ENCODE results near the gene SLC25A44. TPM values are rescaled to one million over a fixed set of nuclear protein-coding genes. Genes with fewer than 3 reads are reported as not detected.
A peak's percentile ranks its signal among the peaks of the same experiment; 100 is the strongest.

SLC25A44 gene
- total RNA-seq, 1 experiment from 2014 or later = 40.2 TPM

GRCh38 chr1:156200044-156200443 is 6.1 kb downstream of the SLC25A44 start:
- 0 out of 2 replicates have a peak, but pooled peaks cover 3% of the 10 kb centered on the region for H3K4me1 ChIP-seq (ENCODE audit: insufficient read depth, low read length)
- Mint-ChIP-seq H3K27me3 (ENCODE audit: low read depth) (no peaks in the 10 kb centered on the region), H3K27ac (peak overlapping the region in 2 of 3 experiments; percentile 29 to 76; a peak in 3 of 7 replicates), H3K36me3 (ENCODE audit: insufficient read depth in 1 of 3, low read depth in 3 of 3) (peaks cover 7 to 44% (median 19%) of the 10 kb centered on the region in 3 experiments; a peak in 6 of 7 replicates), H3K9me3 (no peaks in the 10 kb centered on the region), H3K4me1 (peaks cover 9 to 22% of the 10 kb centered on the region in 2 experiments), H3K4me3 (no peak overlapping the region; a peak in 1 of 5 replicates)
- no peak overlapping the region for H3K9ac ChIP-seq (ENCODE audit: extremely low read depth, insufficient read length, low read length)
- H2BK20ac ChIP-seq (ENCODE audit: low read depth, low read length, poor library complexity, severe bottlenecking) = no peak overlapping the region
- peaks cover 17% of the 10 kb centered on the region for H3K79me1 ChIP-seq (ENCODE audit: insufficient read depth, low read depth, low read length, poor library complexity, severe bottlenecking)
- H2AK5ac ChIP-seq (ENCODE audit: insufficient read length, low read length) = no peak overlapping the region
- no peak overlapping the region for H2AFZ ChIP-seq (ENCODE audit: low read length)
- no peak overlapping the region for H2BK15ac ChIP-seq (ENCODE audit: low read depth, low read length)
- no peak overlapping the region for H3K27ac ChIP-seq (ENCODE audit: insufficient read length, low read depth, low read length)
- H3T11ph ChIP-seq (ENCODE audit: low read length) = no peak overlapping the region
- H4K8ac ChIP-seq (replicated peaks; ENCODE audit: insufficient read length, low read depth, low read length) = no peak overlapping the region
- H3K4me2 ChIP-seq (ENCODE audit: insufficient read depth, insufficient read length, low read length) = no peak overlapping the region
- TF ChIP-seq CTCF (conservative IDR thresholded peaks at IDR 0.05) = no peak
- H2BK120ac ChIP-seq (ENCODE audit: low read depth, low read length, poor library complexity, severe bottlenecking) = no peak overlapping the region
- no peak overlapping the region for H2BK5ac ChIP-seq (ENCODE audit: insufficient read length, low read length)
- no peaks in the 10 kb centered on the region for H4K20me1 ChIP-seq (ENCODE audit: control insufficient read depth, insufficient read depth, insufficient read length)
- no peak overlapping the region for H4K91ac ChIP-seq (ENCODE audit: insufficient read length, low read depth, low read length)
- H3K56ac ChIP-seq (ENCODE audit: insufficient read length, low read depth, low read length) = no peak overlapping the region
- no peaks in the 10 kb centered on the region for H3K9me3 ChIP-seq (ENCODE audit: control insufficient read depth, low read depth, low read length)
- no peak overlapping the region for H3K23ac ChIP-seq (ENCODE audit: insufficient read length, low read depth, low read length)
- no CpG with 5 or more reads among the region's 8 CpGs for WGBS (ENCODE audit: extremely low coverage, insufficient read length, low lambda C conversion rate)
- H3K18ac ChIP-seq (ENCODE audit: insufficient read length, low read depth, low read length) = no peak overlapping the region
- no peak for DNase-seq
- no peak overlapping the region for H3K14ac ChIP-seq (ENCODE audit: insufficient read depth, low read length)
- H2BK12ac ChIP-seq (ENCODE audit: insufficient read length, low read depth, low read length) = no peak overlapping the region
- peaks cover 13% of the 10 kb centered on the region; the same call in 1 of the 2 replicates for H3K79me2 ChIP-seq (ENCODE audit: insufficient read depth, low read length)
- no peak overlapping the region for H4K5ac ChIP-seq (ENCODE audit: insufficient read length, low read depth, low read length)
- no peaks in the 10 kb centered on the region for H3K23me2 ChIP-seq (ENCODE audit: insufficient read length, low read depth, low read length, poor library complexity, severe bottlenecking)
- no peak overlapping the region for H3K4ac ChIP-seq (ENCODE audit: low read depth, low read length)
- H3K27me3 ChIP-seq (ENCODE audit: insufficient read depth, low read length) = no peaks in the 10 kb centered on the region

Measured in H9 (cell line).